BLaER1 (cell line): ENCODE data around the gene STIMATE.

Experiments used
- H3K27ac ChIP-seq: shearing (Covaris generic); formaldehyde crosslinking; 2 replicates; pipeline ENCODE4 v1.8.1; 2022
- H3K27me3 ChIP-seq: shearing (Covaris generic); formaldehyde crosslinking; 2 replicates; pipeline ENCODE4 v1.8.1; 2022
- H3K36me3 ChIP-seq: shearing (Covaris generic); formaldehyde crosslinking; 2 replicates; pipeline ENCODE4 v1.8.1; 2022
- H3K4me1 ChIP-seq: shearing (Covaris generic); formaldehyde crosslinking; 2 replicates; pipeline ENCODE4 v1.8.1; 2022
- H3K4me2 ChIP-seq: shearing (Covaris generic); formaldehyde crosslinking; 2 replicates; pipeline ENCODE4 v1.8.1; 2022
- H3K4me3 ChIP-seq: shearing (Covaris generic); formaldehyde crosslinking; 2 replicates; pipeline ENCODE4 v1.8.1; 2022
- H3K9ac ChIP-seq: shearing (Covaris generic); formaldehyde crosslinking; 2 replicates; pipeline ENCODE4 v1.8.1; 2022
- H3K9me3 ChIP-seq: shearing (Covaris generic); formaldehyde crosslinking; 2 replicates; pipeline ENCODE4 v1.8.1; 2022
- H4K20me1 ChIP-seq: shearing (Covaris generic); formaldehyde crosslinking; 2 replicates; pipeline ENCODE4 v1.8.1; 2022
- Cebpa-rat ChIP-seq: shearing (Covaris generic); IDR thresholded peaks from 2 replicates; pipeline ENCODE4 v1.8.1; 2022

STIMATE gene

DNA sequence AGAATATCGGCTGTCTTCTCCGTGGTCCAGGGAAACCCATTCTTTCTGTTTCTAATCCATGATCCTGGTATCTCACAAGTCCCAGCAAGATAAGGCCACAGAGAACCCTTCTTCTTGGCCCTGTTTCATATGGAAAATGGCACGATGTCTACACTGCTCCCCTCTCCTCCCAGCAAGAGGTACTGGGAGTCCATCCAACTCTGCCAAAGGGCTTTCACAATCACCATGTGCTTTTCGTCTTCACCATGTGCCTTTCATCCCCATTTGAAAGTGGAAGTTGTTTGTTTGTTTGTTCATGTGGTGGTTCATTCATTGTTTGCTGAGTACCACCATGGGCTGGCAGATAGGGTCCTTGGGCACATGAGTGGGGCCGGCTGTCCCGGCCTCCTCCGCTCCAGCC lies 97.3 kb downstream of the STIMATE start:
- Histone ChIP-seq H3K9ac (peak overlapping the region; percentile 46; the same call in 1 of the 2 replicates), H3K4me2 (no peak overlapping the region), H3K27me3 (no peaks in the 10 kb centered on the region), H3K36me3 (peaks cover 8% of the 10 kb centered on the region; the same call in 1 of the 2 replicates), H3K4me3 (no peak overlapping the region), H3K27ac (peak overlapping the region; percentile 43), H4K20me1 (no peaks in the 10 kb centered on the region), H3K9me3 (no peaks in the 10 kb centered on the region), H3K4me1 (peaks cover 67% of the 10 kb centered on the region)
- TF ChIP-seq Cebpa-rat: no peak

DNA sequence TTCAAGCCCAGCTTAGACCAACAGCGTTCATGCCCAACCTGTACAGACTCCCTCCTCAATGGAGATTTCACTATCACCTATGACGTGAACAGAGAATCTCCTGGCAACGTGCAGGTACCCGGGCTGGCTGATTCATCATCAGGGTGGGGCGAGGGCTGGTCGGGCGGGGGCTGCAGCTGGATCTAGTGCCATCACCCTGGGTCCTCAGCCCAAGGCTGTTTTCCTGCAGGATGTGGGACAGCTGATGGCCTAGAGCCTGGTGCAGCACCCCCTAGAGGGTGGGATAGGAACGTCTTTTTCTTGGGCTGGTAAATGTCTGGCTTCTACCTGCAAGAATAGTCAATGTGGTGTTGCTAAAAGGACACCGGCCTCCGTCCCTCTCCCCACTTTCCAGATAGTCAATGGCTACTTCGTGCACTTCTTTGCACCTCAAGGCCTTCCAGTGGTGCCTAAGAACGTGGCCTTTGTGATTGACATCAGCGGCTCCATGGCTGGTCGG lies 98.3 kb downstream of the STIMATE start:
- Histone ChIP-seq H3K9me3 (no peaks in the 10 kb centered on the region), H3K36me3 (peaks cover 8% of the 10 kb centered on the region; the same call in 1 of the 2 replicates), H3K4me1 (peaks cover 67% of the 10 kb centered on the region), H3K4me3 (no peak overlapping the region), H3K9ac (no peak overlapping the region), H4K20me1 (no peaks in the 10 kb centered on the region), H3K27ac (no peak overlapping the region), H3K27me3 (no peaks in the 10 kb centered on the region), H3K4me2 (no peak overlapping the region)
- no peak for TF ChIP-seq Cebpa-rat

DNA sequence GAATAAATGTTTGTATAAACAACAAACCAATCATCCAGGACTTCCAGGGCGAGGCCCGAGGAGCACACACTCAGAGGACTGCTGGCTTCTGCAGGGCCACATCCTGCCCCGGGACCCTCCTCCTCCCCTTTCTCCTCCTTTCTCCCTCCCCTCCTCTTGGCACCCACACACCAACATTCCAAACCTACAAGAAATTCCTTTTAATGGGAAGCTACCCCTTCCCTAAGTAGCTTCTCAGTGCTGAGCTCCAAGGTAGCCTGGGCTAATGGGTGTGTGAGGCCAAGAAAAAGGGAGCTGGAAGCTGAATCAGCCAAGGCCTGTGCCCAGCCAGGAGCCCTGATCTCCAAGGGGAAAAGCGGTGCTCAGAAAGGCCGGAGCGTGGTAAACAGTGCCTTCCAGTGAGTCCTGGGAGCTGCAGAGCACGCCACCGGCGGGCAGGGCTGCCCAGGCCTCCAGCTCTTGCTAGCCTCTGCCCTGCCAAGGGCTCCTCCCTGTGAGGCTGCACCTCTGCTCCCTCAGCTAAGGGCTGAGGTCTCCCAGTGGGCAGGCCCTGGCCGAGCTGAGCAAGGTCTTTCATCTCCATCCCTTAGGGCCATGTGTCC lies 98.9 kb downstream of the STIMATE start:
- no peak for TF ChIP-seq Cebpa-rat
- Histone ChIP-seq H3K27me3 (no peaks in the 10 kb centered on the region), H3K27ac (peak overlapping the region; percentile 49; the same call in 1 of the 2 replicates), H3K9me3 (no peaks in the 10 kb centered on the region), H3K4me3 (no peak overlapping the region), H3K36me3 (peaks cover 8% of the 10 kb centered on the region; the same call in 1 of the 2 replicates), H3K4me2 (peak overlapping the region; percentile 19; the same call in 1 of the 2 replicates), H3K4me1 (peaks cover 69% of the 10 kb centered on the region), H4K20me1 (no peaks in the 10 kb centered on the region), H3K9ac (no peak overlapping the region)

DNA sequence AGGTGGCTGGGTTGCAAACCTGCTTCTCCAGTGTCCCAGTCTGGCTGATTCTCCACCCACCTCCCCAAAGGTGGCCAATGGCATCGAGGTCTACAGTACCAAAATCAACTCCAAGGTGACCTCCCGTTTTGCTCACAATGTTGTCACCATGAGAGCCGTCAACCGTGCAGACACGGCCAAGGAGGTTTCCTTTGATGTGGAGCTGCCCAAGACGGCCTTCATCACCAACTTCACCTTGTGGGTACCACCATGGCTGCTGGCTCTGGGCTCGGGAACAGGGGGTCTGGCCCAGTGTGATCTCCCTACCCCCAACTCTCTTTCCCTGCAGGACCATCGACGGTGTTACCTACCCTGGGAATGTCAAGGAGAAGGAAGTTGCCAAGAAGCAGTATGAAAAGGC lies 100.9 kb downstream of the STIMATE start:
- no peak for TF ChIP-seq Cebpa-rat
- Histone ChIP-seq H3K9ac (no peak overlapping the region), H3K4me2 (peak overlapping the region; percentile 90), H3K36me3 (peaks cover 8% of the 10 kb centered on the region; the same call in 1 of the 2 replicates), H3K27me3 (no peaks in the 10 kb centered on the region), H4K20me1 (no peaks in the 10 kb centered on the region), H3K9me3 (no peaks in the 10 kb centered on the region), H3K4me3 (no peak overlapping the region), H3K27ac (peak overlapping the region; percentile 93; the same call in 1 of the 2 replicates), H3K4me1 (peaks cover 85% of the 10 kb centered on the region)

DNA sequence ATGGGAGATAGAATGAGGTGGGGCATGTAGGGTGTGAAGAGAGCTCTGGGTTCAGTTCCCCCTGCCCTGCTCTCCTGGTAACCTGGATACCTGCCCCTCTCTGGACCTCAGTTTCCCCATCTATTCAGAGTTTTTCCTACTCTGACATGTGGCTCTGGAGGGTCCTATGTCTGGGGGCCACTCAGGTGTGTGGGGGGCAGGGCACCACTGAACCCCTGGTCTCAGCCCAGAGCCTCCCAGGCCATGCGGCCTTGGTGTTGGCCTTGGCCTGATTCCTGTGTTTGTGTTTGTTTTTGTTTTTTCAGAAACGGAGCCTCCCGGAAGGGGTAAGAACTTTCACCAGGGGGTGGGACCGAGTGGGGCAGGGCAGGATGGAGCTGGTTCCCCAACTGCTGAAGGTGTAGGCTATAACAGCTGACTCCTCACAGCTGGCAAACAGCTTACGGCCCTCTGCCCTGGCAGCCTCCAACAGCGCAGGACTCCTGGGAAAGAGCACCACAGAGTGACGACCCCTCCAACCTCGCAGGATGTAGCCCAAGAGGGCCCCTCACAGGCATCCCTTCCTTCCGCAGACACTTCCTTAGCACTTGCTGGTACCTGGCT lies 101.9 kb downstream of the STIMATE start:
- Histone ChIP-seq H3K9ac (peak overlapping the region; percentile 79), H3K4me1 (peaks cover 95% of the 10 kb centered on the region), H3K27ac (peak overlapping the region; percentile 93), H3K4me2 (peak overlapping the region; percentile 90), H3K27me3 (no peaks in the 10 kb centered on the region), H3K9me3 (no peaks in the 10 kb centered on the region), H3K4me3 (no peak overlapping the region), H3K36me3 (0 out of 2 replicates have a peak, but pooled peaks cover 4% of the 10 kb centered on the region), H4K20me1 (no peaks in the 10 kb centered on the region)
- no peak for TF ChIP-seq Cebpa-rat

DNA sequence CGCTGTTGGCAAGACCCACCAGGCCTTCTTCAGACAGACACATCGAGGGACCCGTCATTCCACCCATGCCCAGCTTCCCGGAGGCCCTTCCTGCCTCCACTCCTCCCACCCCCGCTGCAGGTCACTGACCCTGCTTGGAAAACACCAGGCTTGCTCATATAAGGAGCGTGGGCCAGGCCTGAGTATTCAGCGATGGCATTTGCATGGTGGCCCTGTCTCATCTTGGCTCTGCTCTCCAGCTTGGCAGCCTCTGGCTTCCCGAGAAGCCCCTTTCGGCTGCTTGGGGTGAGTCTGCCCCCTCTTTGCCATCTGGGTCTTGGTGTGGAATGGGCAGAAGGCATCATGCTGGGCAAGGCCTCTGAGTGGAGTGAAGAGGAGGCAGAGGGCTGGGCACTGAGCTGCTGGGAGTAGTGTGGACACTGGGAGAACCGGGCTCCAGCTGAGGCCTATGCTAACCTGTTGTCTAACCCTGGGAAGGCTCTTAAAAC lies 102.7 kb downstream of the STIMATE start, which contains the start of gene ITIH3:
ITIH3 (plus strand) TSS at position 185 of the 488 bp plus-strand sequence; CDS start at position 193, 8 bp downstream.
- no peaks in the 10 kb centered on the region for H3K27me3 ChIP-seq
- H3K9me3 ChIP-seq: no peaks in the 10 kb centered on the region
- H3K27ac ChIP-seq: peak within 1 kb of the TSS; percentile 93
- no peaks in the 10 kb centered on the region for H4K20me1 ChIP-seq
- H3K4me2 ChIP-seq: peak within 1 kb of the TSS; percentile 90
- 0 out of 2 replicates have a peak within 1 kb of the TSS, but pooled peaks have one; percentile 5 for H3K4me3 ChIP-seq
- peak within 1 kb of the TSS; percentile 79 for H3K9ac ChIP-seq
- TF ChIP-seq Cebpa-rat: no peak
- no peaks in the 10 kb centered on the region for H3K36me3 ChIP-seq
- H3K4me1 ChIP-seq: peaks cover 100% of the 10 kb centered on the region

DNA sequence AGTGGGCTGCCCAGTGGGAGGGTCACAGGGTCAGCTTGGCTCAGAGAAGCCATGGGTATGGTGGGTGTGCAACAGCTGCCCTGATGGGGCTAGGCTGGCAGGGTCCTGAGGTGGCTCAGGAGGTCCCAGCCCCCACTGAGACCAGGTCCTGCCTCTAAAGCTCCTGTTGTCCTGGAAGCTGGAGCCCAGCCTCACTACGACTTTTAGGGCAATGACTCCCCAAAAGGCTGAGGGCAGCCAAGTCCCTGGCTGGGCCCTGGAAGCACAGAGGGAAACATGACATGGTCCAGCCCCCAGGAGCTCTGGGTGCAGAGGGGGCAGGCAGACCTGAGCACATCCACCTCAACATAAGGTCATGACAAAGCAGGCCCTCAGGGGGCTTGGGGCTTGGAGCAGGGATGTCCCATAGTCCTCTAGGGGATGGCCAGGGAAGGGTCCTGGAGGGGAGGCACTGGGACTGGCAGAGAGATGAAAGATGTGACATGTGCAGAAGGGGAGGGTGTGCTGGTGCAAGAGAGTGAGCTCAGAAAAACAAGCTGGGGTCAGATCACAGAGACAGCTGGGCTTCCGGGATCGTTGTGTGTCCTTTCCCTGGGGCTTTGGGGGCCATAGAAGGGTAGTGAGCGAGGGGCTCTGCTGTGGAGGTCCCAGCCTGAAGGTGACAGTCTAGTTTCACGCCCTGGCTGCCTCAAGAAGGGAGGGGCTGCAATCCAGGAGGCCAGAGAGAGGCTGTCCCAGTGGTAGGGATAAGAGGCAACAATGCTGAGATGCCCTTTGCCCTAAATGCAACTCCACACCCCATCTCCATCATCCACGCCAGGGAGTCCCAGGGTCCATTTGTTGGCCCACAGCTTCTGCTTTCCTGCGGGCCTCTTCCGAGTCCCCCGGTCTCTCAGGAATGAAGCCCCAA lies 103.4 kb downstream of the STIMATE start:
- peak overlapping the region; percentile 93 for H3K27ac ChIP-seq
- TF ChIP-seq Cebpa-rat: no peak
- H3K27me3 ChIP-seq: no peaks in the 10 kb centered on the region
- no peaks in the 10 kb centered on the region for H4K20me1 ChIP-seq
- peak overlapping the region; percentile 90 for H3K4me2 ChIP-seq
- H3K4me3 ChIP-seq: 0 out of 2 replicates have a peak overlapping the region, but pooled peaks have one; percentile 5
- no peaks in the 10 kb centered on the region for H3K9me3 ChIP-seq
- H3K4me1 ChIP-seq: peaks cover 100% of the 10 kb centered on the region
- H3K9ac ChIP-seq: peak overlapping the region; percentile 79
- no peaks in the 10 kb centered on the region for H3K36me3 ChIP-seq

DNA sequence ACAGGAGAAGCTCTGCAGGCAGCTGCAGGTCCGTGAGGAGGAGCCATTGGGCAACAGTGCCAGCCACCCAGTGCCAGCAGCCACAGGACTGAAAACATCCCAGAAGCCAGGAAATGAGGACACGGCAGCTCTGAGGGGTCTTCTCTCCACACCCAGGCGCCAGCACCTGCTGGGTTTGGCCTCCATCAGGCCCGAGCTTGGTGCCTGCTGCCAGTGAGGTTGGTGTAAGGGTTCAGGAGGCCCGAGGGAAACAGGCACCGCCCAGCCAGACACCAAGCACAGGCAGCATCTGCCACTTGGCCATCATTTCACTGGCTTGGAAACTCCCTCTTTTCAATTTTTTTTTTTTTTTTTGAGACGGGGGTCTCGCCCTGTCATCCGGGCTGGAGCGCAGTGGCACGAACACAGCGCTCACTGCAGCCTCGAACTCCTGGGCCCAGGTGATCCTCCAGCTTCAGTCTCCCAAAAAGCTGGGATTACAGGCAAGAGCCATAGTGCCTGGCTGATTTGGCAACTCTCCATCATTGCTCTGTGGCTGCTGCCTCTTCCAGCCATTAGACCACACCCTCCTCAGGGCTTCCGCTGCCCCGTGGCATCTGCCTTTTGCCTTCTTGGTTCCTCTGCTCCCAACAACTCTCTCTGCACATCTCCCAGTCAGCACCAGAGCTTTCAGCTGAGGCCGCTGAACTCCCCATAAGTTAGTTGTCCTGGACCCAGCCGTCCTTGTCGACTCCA lies 104.2 kb downstream of the STIMATE start:
- Histone ChIP-seq H3K4me2 (peak overlapping the region; percentile 90), H4K20me1 (no peaks in the 10 kb centered on the region), H3K9ac (peak overlapping the region; percentile 79), H3K9me3 (no peaks in the 10 kb centered on the region), H3K27ac (peak overlapping the region; percentile 93), H3K4me1 (peaks cover 98% of the 10 kb centered on the region), H3K27me3 (no peaks in the 10 kb centered on the region), H3K36me3 (no peaks in the 10 kb centered on the region), H3K4me3 (no peak overlapping the region)
- peak; percentile 22; the same call in 1 of the 2 replicates for TF ChIP-seq Cebpa-rat

DNA sequence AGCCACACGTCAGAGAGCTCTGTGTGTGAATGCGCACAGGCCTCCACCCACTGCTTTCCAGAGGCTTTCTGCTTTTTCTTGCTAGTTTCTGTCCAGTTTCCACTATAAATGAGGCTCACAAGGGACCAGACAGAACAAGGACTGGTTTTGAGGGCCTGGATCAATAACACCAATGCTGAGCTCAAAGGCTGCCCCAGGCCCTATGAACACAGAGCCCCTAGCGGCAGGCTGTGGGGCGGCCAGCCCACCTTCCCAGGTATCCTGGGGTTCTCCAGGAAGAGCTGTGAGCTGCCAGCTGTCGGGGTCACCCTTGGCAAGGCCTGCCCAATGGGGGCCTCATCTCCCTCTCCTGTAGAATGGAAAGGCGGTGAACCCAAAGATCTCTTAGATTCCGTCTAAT lies 104.9 kb downstream of the STIMATE start:
- no peak overlapping the region for H3K4me3 ChIP-seq
- no peaks in the 10 kb centered on the region for H4K20me1 ChIP-seq
- peaks cover 91% of the 10 kb centered on the region for H3K4me1 ChIP-seq
- no peaks in the 10 kb centered on the region for H3K9me3 ChIP-seq
- peak overlapping the region; percentile 79 for H3K9ac ChIP-seq
- TF ChIP-seq Cebpa-rat: no peak
- H3K27me3 ChIP-seq: no peaks in the 10 kb centered on the region
- H3K27ac ChIP-seq: peak overlapping the region; percentile 93
- no peaks in the 10 kb centered on the region for H3K36me3 ChIP-seq
- H3K4me2 ChIP-seq: peak overlapping the region; percentile 90
